A673 (cell line): ENCODE results near the gene KCNT2. TPM values are rescaled to one million over a fixed set of nuclear protein-coding genes. Genes with fewer than 3 reads are reported as not detected.

Experiments
- BruUV-seq: library from RNA; stranded (reverse); fragments of 400-500 nt; replicated peaks from 2 replicates; lab custom pipeline; 2021; lab: Mats Ljungman, UMichigan
- CTCF ChIA-PET: fragments of 300-600 bp; sonication (Branson Sonifier 250); formaldehyde crosslinking; loops from one replicate; lab custom pipeline; 2022; ENCODE audit warnings: antibody characterized with exemption; lab: Charles Lee
- POLR2A ChIA-PET: fragments of 300-600 bp; sonication (Branson Sonifier 250); formaldehyde crosslinking; loops from one replicate; lab custom pipeline; 2022; ENCODE audit warnings: antibody characterized with exemption; ENCODE audit not compliant: low non-redundant PET; lab: Charles Lee
- DNase-seq: peaks from one replicate; pipeline ENCODE4 v3.0.0-alpha.2; 2015; ENCODE audit warnings: low spot score
- H3K27ac ChIP-seq: fragments of 200-600 bp; sonication (generic); 2 replicates; pipeline ENCODE4 v1.5.1; 2016; ENCODE audit warnings: mixed run types, low read depth, mild to moderate bottlenecking, mixed read lengths, antibody characterized with exemption, low read length; ENCODE audit not compliant: poor library complexity, severe bottlenecking
- H3K27me3 ChIP-seq: fragments of 200-600 bp; sonication (generic); replicated peaks from 2 replicates; pipeline ENCODE4 v1.6.1; 2017; ENCODE audit warnings: mixed run types, low read depth, mild to moderate bottlenecking, mixed read lengths, antibody characterized with exemption, low read length; ENCODE audit not compliant: insufficient read depth, poor library complexity
- H3K36me3 ChIP-seq: fragments of 200-600 bp; sonication (generic); 2 replicates; pipeline ENCODE4 v1.6.1; 2016; ENCODE audit warnings: mixed run types, mild to moderate bottlenecking, mixed read lengths, antibody characterized with exemption, low read length; ENCODE audit not compliant: insufficient read depth, poor library complexity, severe bottlenecking
- H3K4me1 ChIP-seq: fragments of 200-600 bp; sonication (generic); 2 replicates; pipeline ENCODE4 v1.6.1; 2017; ENCODE audit warnings: mixed run types, mild to moderate bottlenecking, mixed read lengths, antibody characterized with exemption, low read length; ENCODE audit not compliant: insufficient read depth, poor library complexity, severe bottlenecking
- H3K4me3 ChIP-seq: fragments of 200-600 bp; sonication (generic); 2 replicates; pipeline ENCODE4 v1.5.1; 2016; ENCODE audit warnings: low read depth, mixed run types, mild to moderate bottlenecking, mixed read lengths, low read length; ENCODE audit not compliant: poor library complexity, severe bottlenecking
- H3K9me3 ChIP-seq: fragments of 200-600 bp; sonication (generic); 2 replicates; pipeline ENCODE4 v1.6.1; 2016; ENCODE audit warnings: mixed run types, low read depth, mild to moderate bottlenecking, mixed read lengths, antibody characterized with exemption, low read length; ENCODE audit not compliant: poor library complexity, severe bottlenecking
- EZH2 ChIP-seq: fragments of 200-600 bp; sonication (generic); IDR thresholded peaks from 2 replicates; pipeline ENCODE4 v1.6.1; 2017; ENCODE audit warnings: borderline replicate concordance, low read depth, mild to moderate bottlenecking, mixed read lengths, antibody characterized with exemption, low read length; ENCODE audit not compliant: poor library complexity, severe bottlenecking
- intact Hi-C: fragments of 100-400 bp; cut with micrococcal nuclease; formaldehyde crosslinking; loops from one replicate; pipeline ENCODE4 v1.10.0; 2022; ENCODE audit not compliant: unreplicated experiment
- total RNA-seq: library from RNA; stranded (reverse); gene quantifications from 2 replicates; pipeline ENCODE4 v1.2.3, GENCODE V29; 2021
- TF ChIP-seq, protein P1 (sequence below): fragments of 300-800, 200-600 bp; sonication (generic); conservative IDR thresholded peaks from 2 replicates; pipeline ENCODE4 v1.5.1; 2017; ENCODE audit warnings: low read depth, mild to moderate bottlenecking, antibody characterized with exemption, low read length, moderate library complexity, mixed read lengths

KCNT2 gene
- total RNA-seq, 1 experiment from 2014 or later: 1.2 TPM

DNA sequence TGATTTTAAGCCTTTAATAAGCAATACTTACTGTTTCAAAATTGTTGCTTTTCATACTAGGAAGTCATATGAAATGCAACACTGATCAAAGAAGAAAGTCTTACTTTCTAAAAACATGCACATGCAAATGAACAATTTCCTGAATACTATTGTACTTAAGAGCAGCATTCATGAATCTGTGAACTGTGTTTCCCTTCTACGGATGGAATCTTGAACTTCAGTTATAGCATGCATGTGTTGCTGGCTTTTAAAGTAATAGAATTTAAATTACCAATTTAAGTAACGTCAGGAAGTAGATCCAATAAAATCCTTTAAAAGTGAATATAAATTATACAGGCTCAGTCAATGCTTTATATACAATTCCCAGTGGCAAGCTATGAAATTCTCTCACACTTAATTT, 348.9 kb downstream of the KCNT2 start:
- Histone ChIP-seq H3K4me1 (peaks cover 6% of the 10 kb centered on the region), H3K36me3 (no peaks in the 10 kb centered on the region), H3K27me3 (peaks cover 85% of the 10 kb centered on the region), H3K9me3 (no peaks in the 10 kb centered on the region), H3K4me3 (no peak overlapping the region), H3K27ac (no peak overlapping the region)
- DNase-seq: peak; percentile 84
- TF ChIP-seq, protein P1, sequence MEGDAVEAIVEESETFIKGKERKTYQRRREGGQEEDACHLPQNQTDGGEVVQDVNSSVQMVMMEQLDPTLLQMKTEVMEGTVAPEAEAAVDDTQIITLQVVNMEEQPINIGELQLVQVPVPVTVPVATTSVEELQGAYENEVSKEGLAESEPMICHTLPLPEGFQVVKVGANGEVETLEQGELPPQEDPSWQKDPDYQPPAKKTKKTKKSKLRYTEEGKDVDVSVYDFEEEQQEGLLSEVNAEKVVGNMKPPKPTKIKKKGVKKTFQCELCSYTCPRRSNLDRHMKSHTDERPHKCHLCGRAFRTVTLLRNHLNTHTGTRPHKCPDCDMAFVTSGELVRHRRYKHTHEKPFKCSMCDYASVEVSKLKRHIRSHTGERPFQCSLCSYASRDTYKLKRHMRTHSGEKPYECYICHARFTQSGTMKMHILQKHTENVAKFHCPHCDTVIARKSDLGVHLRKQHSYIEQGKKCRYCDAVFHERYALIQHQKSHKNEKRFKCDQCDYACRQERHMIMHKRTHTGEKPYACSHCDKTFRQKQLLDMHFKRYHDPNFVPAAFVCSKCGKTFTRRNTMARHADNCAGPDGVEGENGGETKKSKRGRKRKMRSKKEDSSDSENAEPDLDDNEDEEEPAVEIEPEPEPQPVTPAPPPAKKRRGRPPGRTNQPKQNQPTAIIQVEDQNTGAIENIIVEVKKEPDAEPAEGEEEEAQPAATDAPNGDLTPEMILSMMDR: no peak
- no peak for TF ChIP-seq EZH2
- intact Hi-C loops: no loop called here
- BruUV-seq: no TSS peak
- ChIA-PET CTCF (no interaction called here), POLR2A (no interaction called here)

DNA sequence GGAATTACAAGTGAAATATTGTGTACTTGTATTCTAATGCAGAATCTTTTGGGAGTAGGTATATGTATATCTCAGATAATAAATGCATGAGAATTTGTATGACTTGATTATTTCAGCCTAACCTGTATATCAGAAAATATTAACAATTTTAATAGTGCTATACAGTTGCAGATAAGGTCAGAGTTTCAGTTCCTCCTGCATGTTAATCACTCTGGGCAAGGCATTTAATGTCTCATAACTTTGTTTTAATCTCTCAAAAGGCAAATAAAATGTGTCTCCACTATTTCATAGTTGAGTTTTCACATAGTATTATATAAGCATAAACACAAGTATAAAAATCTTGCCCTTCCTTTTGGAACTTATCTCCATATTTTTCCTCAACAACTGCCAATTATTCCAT, 352.5 kb downstream of the KCNT2 start:
- intact Hi-C loops: no loop called here
- Histone ChIP-seq H3K4me1 (peaks cover 6% of the 10 kb centered on the region), H3K27me3 (peaks cover 87% of the 10 kb centered on the region), H3K4me3 (no peak overlapping the region), H3K9me3 (no peaks in the 10 kb centered on the region), H3K27ac (no peak overlapping the region), H3K36me3 (no peaks in the 10 kb centered on the region)
- no peak for TF ChIP-seq EZH2
- TF ChIP-seq, protein P1: no peak
- no peak for DNase-seq
- CTCF ChIA-PET: no interaction called here
- POLR2A ChIA-PET: no interaction called here
- no TSS peak for BruUV-seq

DNA sequence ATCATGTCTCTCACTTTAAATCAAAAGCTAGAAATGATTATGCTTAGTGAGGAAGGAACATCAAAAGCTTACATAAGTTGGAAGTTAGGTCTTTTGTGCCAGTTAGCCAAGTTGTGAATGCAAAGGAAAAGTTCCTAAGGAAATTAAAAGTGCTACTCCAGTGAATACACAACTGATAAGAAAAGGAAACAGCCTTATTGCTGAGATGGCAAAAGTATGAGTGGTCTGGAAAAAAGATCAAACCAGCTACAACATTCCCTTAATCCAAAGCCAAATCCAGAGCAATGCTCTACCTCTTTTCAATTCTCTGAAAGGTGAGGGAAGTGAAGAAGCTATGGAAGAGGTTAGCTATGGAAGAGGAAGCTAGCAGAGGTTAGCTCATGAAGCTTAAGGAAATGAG, 378.7 kb downstream of the KCNT2 start:
- DNase-seq: no peak
- Histone ChIP-seq H3K9me3 (no peaks in the 10 kb centered on the region), H3K4me1 (no peaks in the 10 kb centered on the region), H3K27ac (no peak overlapping the region), H3K36me3 (no peaks in the 10 kb centered on the region), H3K4me3 (no peak overlapping the region), H3K27me3 (peaks cover 42% of the 10 kb centered on the region)
- POLR2A ChIA-PET: no interaction called here
- intact Hi-C loops: no loop called here
- TF ChIP-seq, protein P1: no peak
- no peak for TF ChIP-seq EZH2
- BruUV-seq: no TSS peak
- CTCF ChIA-PET: no interaction called here
